Sigmoid colon (tissue), 7 donors: ENCODE measurements around the gene CDKN2C. TPM values are rescaled to one million over a fixed set of nuclear protein-coding genes. Genes with fewer than 3 reads are reported as not detected.
A peak's percentile ranks its signal among the peaks of the same experiment; 100 is the strongest.

Source experiments
- DNase-seq: peaks from one replicate; pipeline ENCODE4 v3.0.0-alpha.2; 2019
- H3K27ac ChIP-seq, 4 donors: fragments of 200-600 bp; sonication (generic); one replicate each; pipeline ENCODE4 v1.5.1; 2016 to 2019; ENCODE audit warnings: mild to moderate bottlenecking in 1 of 4
- H3K27me3 ChIP-seq, 3 donors: fragments of 200-600 bp; sonication (generic); one replicate each; pipeline ENCODE4 v1.5.1; 2019; ENCODE audit warnings: mild to moderate bottlenecking in 1 of 3
- H3K36me3 ChIP-seq, 4 donors: fragments of 200-600 bp; sonication (generic); one replicate each; pipeline ENCODE4 v1.5.1; 2016 to 2019
- H3K4me1 ChIP-seq, 4 donors: fragments of 200-600 bp; sonication (generic); one replicate each; pipeline ENCODE4 v1.5.1; 2017 to 2019
- H3K4me3 ChIP-seq, 4 donors: fragments of 200-600 bp; sonication (generic); one replicate each; pipeline ENCODE4 v1.5.1; 2017 to 2019; ENCODE audit warnings: mild to moderate bottlenecking in 2 of 4, moderate library complexity in 1 of 4
- H3K9me3 ChIP-seq, 4 donors: fragments of 200-600 bp in 3 of 4; sonication (generic) in 3 of 4; one replicate each; pipeline versions ENCODE4 v1.5.1 to v1.6.1; 2013 to 2019
- CTCF ChIP-seq, 4 experiments: fragments of 450-650 bp in 3 of 4; fragments of 200-600 bp in 1 of 4; IDR thresholded peaks; one replicate each; pipeline ENCODE4 v1.5.1; 2016 to 2019; ENCODE audit warnings: antibody characterized with exemption in 4 of 4, mild to moderate bottlenecking in 3 of 4, moderate library complexity in 2 of 4
- EP300 ChIP-seq, 4 donors: sonication (generic); formaldehyde crosslinking; IDR thresholded peaks; one replicate each; pipeline ENCODE4 v1.6.1; 2017; ENCODE audit warnings: antibody characterized with exemption in 4 of 4
- POLR2A ChIP-seq, 2 donors: fragments of 450-650 bp; IDR thresholded peaks; one replicate each; pipeline ENCODE4 v1.6.1; 2016; ENCODE audit warnings: antibody characterized with exemption in 2 of 2, mild to moderate bottlenecking in 2 of 2, moderate library complexity in 2 of 2
- POLR2AphosphoS5 ChIP-seq, 4 donors: sonication (generic); formaldehyde crosslinking; IDR thresholded peaks; one replicate each; pipeline ENCODE4 v1.6.1; 2017; ENCODE audit warnings: antibody characterized with exemption in 4 of 4
- WGBS, 2 donors: extraction: QIAGEN DNeasy Blood & Tissue Kit; methylation state at CpG; one replicate each; pipeline ENCODE4 v1.1.7; 2013; 5-methylcytosine and 5-hydroxymethylcytosine counted together
- intact Hi-C: fragments of 100-400 bp; cut with DNase I; formaldehyde crosslinking; loops from one replicate; pipeline ENCODE4 v1.15.1; 2023
- polyA plus RNA-seq, 3 donors: library from polyadenylated mRNA; stranded (reverse); fragments of 200-250 nt; gene quantifications; one replicate each; pipeline ENCODE4 v1.2.3, GENCODE V29; 2013
- total RNA-seq, 4 donors: library from RNA; depleted of rRNA; stranded (reverse); fragments of >200 nt; gene quantifications; one replicate each; pipeline ENCODE4 v1.1.0, GENCODE V29; 2016
- donor health status: healthy with polysubstance abuse.
- donor health status: Bipolar disorder and iron deficiency.
- donor health status: healthy.

The CDKN2C gene
- 10 to 100 TPM; 25.8 to 31.7 (median 29.6) TPM for total RNA-seq
- 10 to 100 TPM; 10.9 to 13.5 (median 12.0) TPM for polyA plus RNA-seq

GRCh38 chr1:50969611-50970508 lies at the start of gene CDKN2C:
Gene CDKN2C (plus strand): TSS chr1:50970245. CDS start chr1:50970369, 124 bp downstream.
- Histone ChIP-seq H3K9me3 (no peaks in the 10 kb centered on the region), H3K4me3 (peak within 1 kb of the TSS; percentile 56 to 81 (median 73)), H3K36me3 (no peaks in the 10 kb centered on the region), H3K27me3 (no peaks in the 10 kb centered on the region), H3K4me1 (peaks cover 0 to 24% (median 13%) of the 10 kb centered on the region in 4 donors), H3K27ac (peak within 1 kb of the TSS; percentile 91 to 98 (median 96))
- intact Hi-C loops, result loop anchor here (5.0 to 10.0 kb wide), 5 partner anchors 183 to 905 kb away; partner anchors contain the start of genes EPS15, NRDC and RNF11
- peak; percentile 91 for DNase-seq
- TF ChIP-seq CTCF (IDR thresholded peaks at IDR 0.05), result no peak
- TF ChIP-seq EP300 (IDR thresholded peaks at IDR 0.05), result no peak
- peak; percentile 64 to 88 (median 85) for TF ChIP-seq POLR2AphosphoS5 (IDR thresholded peaks at IDR 0.05)
- TF ChIP-seq POLR2A (IDR thresholded peaks at IDR 0.05), result peak; percentile 46
- 0 to 1% methylated on average over 44 of the region's 44 CpGs for WGBS, 2 donors

- Histone ChIP-seq H3K36me3 (no peaks in the 10 kb centered on the region), H3K27ac (no peak overlapping the region), H3K4me1 (peaks cover 0 to 6% (median 2%) of the 10 kb centered on the region in 4 donors), H3K9me3 (no peaks in the 10 kb centered on the region), H3K4me3 (no peak overlapping the region), H3K27me3 (no peaks in the 10 kb centered on the region)
- TF ChIP-seq EP300 (IDR thresholded peaks at IDR 0.05) (no peak), CTCF (IDR thresholded peaks at IDR 0.05) (no peak), POLR2A (IDR thresholded peaks at IDR 0.05) (no peak), POLR2AphosphoS5 (IDR thresholded peaks at IDR 0.05) (no peak)
- DNase-seq, result no peak
- intact Hi-C loops, result no loop called here
- WGBS, 2 donors, result 98 to 100% methylated on average over 1 of the region's 1 CpG
These were observed 49.6 kb upstream of the CDKN2C start for GRCh38 chr1:50920409-50920808.

GRCh38 chr1:50921029-50921428 lies 49.0 kb upstream of the CDKN2C start:
- no peak for DNase-seq
- H3K36me3 ChIP-seq, result no peaks in the 10 kb centered on the region
- peaks cover 0 to 6% (median 2%) of the 10 kb centered on the region in 4 donors for H3K4me1 ChIP-seq
- H3K9me3 ChIP-seq, result no peaks in the 10 kb centered on the region
- intact Hi-C loops, result no loop called here
- no peak overlapping the region for H3K27ac ChIP-seq
- 99% methylated on average over 4 of the region's 4 CpGs for WGBS, 2 donors
- TF ChIP-seq CTCF (IDR thresholded peaks at IDR 0.05), result no peak
- TF ChIP-seq POLR2A (IDR thresholded peaks at IDR 0.05), result no peak
- no peak for TF ChIP-seq EP300 (IDR thresholded peaks at IDR 0.05)
- no peak for TF ChIP-seq POLR2AphosphoS5 (IDR thresholded peaks at IDR 0.05)
- no peaks in the 10 kb centered on the region for H3K27me3 ChIP-seq
- H3K4me3 ChIP-seq, result no peak overlapping the region

- WGBS, 2 donors, result 97 to 98% methylated on average over 1 of the region's 1 CpG
- H3K4me1 ChIP-seq, result no peaks in the 10 kb centered on the region
These were observed 46.5 kb upstream of the CDKN2C start for GRCh38 chr1:50923564-50923963.

More at GRCh38 chr1:50923564-50923963, 46.5 kb upstream of the CDKN2C start:
- Histone ChIP-seq H3K36me3 (no peaks in the 10 kb centered on the region), H3K27ac (no peak overlapping the region), H3K9me3 (no peaks in the 10 kb centered on the region), H3K27me3 (no peaks in the 10 kb centered on the region), H3K4me3 (no peak overlapping the region)
- intact Hi-C loops, result no loop called here
- no peak for DNase-seq
- TF ChIP-seq CTCF (IDR thresholded peaks at IDR 0.05), result no peak
- no peak for TF ChIP-seq POLR2AphosphoS5 (IDR thresholded peaks at IDR 0.05)
